ENCODE measurements around the gene OR1A1.
"Not testable (repeated sequence)": the region's sequence is repeated elsewhere in the genome, so short reads cannot be mapped to it uniquely, and the experiment has no call there.

The OR1A1 gene

DNA sequence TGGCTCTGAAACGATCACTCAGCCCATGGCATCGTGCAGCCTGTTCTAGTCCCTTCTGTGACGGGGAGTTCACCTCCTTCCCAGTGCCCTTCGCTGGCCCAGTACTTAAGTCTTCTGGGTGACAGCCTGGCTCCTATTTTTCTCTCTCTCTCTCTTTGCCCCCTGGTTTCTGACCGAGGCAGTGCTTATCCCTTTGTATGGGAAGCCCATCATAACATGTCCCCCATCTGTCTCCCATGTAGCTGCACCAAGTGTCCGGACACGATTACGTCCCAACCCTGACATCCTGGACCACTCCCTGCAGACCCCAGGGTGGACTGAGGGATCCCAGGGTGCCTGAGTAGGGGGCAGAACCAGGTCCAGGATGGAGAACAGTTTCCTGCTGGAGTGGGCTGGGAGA, 24.8 kb downstream of the OR1A1 start:
- not testable (repeated sequence) for H3K9me3 ChIP-seq (ENCODE audit: insufficient read depth, low read depth, low read length); H3K27me3 ChIP-seq (ENCODE audit: insufficient read depth, low read length); H3K9ac ChIP-seq (ENCODE audit: low read depth, low read length); H3K4me3 ChIP-seq (ENCODE audit: low read length); H3K36me3 ChIP-seq (ENCODE audit: insufficient read depth, low read length); H3K27ac ChIP-seq (ENCODE audit: low read depth, low read length); H3K4me1 ChIP-seq (ENCODE audit: insufficient read depth, low read length)
- 85% methylated on average over 8 of the region's 8 CpGs for WGBS

DNA sequence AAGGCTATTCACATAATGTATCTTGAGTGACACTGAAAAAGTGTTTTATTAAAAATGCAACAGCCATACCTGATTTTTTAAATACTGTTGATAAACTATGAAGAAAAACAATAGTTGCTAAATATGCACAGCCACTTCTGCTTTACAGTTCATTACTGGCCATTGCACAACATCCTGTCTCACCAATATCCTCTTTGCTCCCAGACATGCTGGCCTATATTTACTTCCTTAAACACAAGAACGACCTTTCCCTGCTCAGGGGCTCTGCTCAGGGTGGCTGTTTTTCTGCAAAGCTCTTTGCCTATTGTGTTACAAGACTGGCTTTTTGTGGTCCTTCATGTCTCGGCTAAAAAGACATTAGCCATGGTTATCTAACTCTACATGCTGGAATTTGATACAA, 31.2 kb downstream of the OR1A1 start:
- H3K4me1 ChIP-seq (ENCODE audit: insufficient read depth, low read length); H3K27me3 ChIP-seq (ENCODE audit: insufficient read depth, low read length); H3K9me3 ChIP-seq (ENCODE audit: insufficient read depth, low read depth, low read length); H3K27ac ChIP-seq (ENCODE audit: low read depth, low read length); H3K9ac ChIP-seq (ENCODE audit: low read depth, low read length); H3K36me3 ChIP-seq (ENCODE audit: insufficient read depth, low read length); H3K4me3 ChIP-seq (ENCODE audit: low read length): not testable (repeated sequence)
- no CpG with 5 or more reads among the region's 2 CpGs for WGBS

DNA sequence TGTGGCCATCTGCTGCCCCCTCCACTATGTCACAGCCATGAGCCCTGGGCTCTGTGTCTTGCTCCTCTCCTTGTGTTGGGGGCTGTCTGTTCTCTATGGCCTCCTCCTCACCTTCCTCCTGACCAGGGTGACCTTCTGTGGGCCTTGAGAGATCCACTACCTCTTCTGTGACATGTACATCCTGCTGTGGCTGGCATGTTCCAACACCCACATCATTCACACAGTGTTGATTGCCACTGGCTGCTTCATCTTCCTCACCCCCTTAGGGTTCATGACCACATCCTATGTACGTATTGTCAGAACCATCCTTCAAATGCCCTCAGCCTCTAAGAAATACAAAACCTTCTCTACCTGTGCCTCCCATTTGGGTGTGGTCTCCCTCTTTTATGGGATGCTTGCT, 33.6 kb downstream of the OR1A1 start:
- not testable (repeated sequence) for H3K27ac ChIP-seq (ENCODE audit: low read depth, low read length); H3K9ac ChIP-seq (ENCODE audit: low read depth, low read length); H3K4me3 ChIP-seq (ENCODE audit: low read length); H3K9me3 ChIP-seq (ENCODE audit: insufficient read depth, low read depth, low read length); H3K36me3 ChIP-seq (ENCODE audit: insufficient read depth, low read length); H3K27me3 ChIP-seq (ENCODE audit: insufficient read depth, low read length); H3K4me1 ChIP-seq (ENCODE audit: insufficient read depth, low read length)
- WGBS = no CpG with 5 or more reads among the region's 1 CpG

DNA sequence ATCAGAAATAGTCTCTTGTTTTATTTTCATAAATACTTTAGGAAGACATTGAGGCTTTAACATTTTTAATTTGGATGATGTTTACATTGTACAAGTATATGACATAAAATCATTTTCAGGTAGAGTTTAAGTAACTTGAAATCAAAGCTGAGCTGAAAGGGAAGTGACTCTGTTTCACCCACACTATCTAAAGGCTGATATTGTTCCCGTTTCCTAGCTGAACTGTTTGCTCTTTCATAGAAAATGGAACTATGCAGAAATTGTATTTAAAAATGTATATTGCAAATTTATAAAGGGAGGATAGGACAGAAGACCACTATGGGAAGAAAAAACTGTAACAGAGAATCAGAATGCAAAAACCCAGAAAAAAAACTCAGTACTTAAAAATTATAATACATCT, 37.4 kb downstream of the OR1A1 start:
- H3K4me1 ChIP-seq (ENCODE audit: insufficient read depth, low read length); H3K9me3 ChIP-seq (ENCODE audit: insufficient read depth, low read depth, low read length); H3K27me3 ChIP-seq (ENCODE audit: insufficient read depth, low read length); H3K9ac ChIP-seq (ENCODE audit: low read depth, low read length); H3K4me3 ChIP-seq (ENCODE audit: low read length); H3K27ac ChIP-seq (ENCODE audit: low read depth, low read length); H3K36me3 ChIP-seq (ENCODE audit: insufficient read depth, low read length): not testable (repeated sequence)
- no CpG with 5 or more reads among the region's 1 CpG for WGBS

DNA sequence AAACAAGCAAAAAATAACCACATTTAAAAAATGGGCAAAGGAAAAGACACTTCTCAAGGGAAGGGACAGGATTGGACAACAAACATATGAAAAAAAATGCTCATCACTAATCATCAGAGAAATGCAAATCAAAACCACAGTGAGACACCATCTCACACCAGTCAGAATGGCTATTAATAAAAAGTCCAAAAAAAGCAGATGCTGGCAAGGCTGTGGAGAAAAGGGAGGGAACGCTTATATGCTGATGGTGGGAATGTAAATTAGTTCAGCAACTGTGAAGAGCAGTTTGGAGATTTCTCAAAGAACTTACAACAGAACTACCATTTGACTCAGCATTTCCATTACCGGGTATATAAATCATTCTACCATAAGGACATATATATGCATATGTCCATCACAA, 41.5 kb downstream of the OR1A1 start:
- H3K9me3 ChIP-seq (ENCODE audit: insufficient read depth, low read depth, low read length); H3K27ac ChIP-seq (ENCODE audit: low read depth, low read length); H3K36me3 ChIP-seq (ENCODE audit: insufficient read depth, low read length); H3K9ac ChIP-seq (ENCODE audit: low read depth, low read length); H3K4me1 ChIP-seq (ENCODE audit: insufficient read depth, low read length); H3K27me3 ChIP-seq (ENCODE audit: insufficient read depth, low read length); H3K4me3 ChIP-seq (ENCODE audit: low read length): not testable (repeated sequence)
- WGBS = 100% methylated on average over 1 of the region's 2 CpGs

DNA sequence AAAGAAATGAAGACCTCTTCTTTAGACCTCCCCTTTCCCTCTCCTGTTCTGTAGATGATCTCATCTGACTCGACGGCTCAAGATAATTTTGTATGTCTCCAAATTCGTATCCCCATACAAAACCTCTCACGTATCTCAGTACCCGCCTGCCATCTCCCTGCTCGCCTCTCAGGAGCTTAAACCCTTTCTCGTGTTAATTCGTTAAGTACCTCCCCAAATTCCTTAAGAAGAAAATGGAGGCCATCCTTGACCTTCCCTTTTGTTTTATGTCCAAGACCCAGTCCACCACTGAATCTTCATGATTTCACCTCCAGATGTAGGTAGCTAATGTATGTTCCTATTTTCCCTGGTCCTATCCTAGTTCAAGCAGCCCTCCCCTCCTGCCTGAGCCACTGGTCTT, 49.1 kb downstream of the OR1A1 start:
- no peaks in the 10 kb centered on the region for H3K36me3 ChIP-seq (ENCODE audit: insufficient read depth, low read length)
- H3K4me3 ChIP-seq (ENCODE audit: low read length) = no peak overlapping the region
- no peak overlapping the region for H3K27ac ChIP-seq (ENCODE audit: low read depth, low read length)
- H3K27me3 ChIP-seq (ENCODE audit: insufficient read depth, low read length) = no peaks in the 10 kb centered on the region
- peaks cover 16% of the 10 kb centered on the region for H3K9me3 ChIP-seq (ENCODE audit: insufficient read depth, low read depth, low read length)
- H3K9ac ChIP-seq (ENCODE audit: low read depth, low read length) = no peak overlapping the region
- H3K4me1 ChIP-seq (ENCODE audit: insufficient read depth, low read length) = no peaks in the 10 kb centered on the region
- 77% methylated on average over 8 of the region's 8 CpGs for WGBS

DNA sequence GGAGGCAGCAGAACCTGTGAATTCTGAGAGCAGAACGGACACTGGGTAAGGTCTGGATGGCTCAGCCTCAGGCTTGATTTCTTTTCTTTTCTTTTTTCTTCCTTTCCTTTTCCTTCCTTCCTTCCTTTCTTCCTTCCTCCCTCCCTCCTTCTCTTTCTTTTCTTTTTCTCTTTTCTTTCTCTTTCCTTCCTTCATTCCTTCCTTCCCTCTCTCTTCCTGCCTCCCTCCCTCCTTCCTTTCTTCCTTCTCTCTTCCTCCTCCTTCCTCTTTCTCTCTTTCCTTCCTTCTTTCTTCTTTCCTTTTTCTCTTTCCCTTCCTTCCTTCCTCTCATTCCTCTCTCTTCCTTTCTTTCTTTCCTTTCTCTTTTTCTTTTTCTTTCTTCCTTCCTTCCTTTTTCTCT, 52.7 kb downstream of the OR1A1 start:
- 57% methylated on average over 1 of the region's 1 CpG for WGBS
- peaks cover 22% of the 10 kb centered on the region for H3K9me3 ChIP-seq (ENCODE audit: insufficient read depth, low read depth, low read length)

DNA sequence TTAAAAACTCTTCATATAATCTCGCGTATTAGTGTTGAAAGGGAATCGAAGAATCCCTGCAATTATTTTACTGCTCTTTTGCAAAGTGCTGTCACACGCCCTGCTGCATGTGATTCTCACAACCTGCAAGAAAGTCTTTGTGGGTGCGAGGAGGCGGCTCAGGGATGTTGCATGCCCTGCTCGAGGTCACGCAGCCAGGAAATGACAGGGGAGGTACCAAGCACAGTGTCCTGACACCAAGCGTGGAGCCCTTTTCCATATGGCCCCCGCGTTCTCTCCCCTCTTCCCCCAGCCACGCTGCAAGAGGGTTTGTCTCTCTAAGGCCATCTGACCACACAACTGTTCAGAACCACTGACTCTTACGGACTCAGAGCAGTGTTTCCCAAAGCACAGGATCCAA, 53.1 kb downstream of the OR1A1 start:
- no peaks in the 10 kb centered on the region for H3K4me1 ChIP-seq (ENCODE audit: insufficient read depth, low read length)
- no peaks in the 10 kb centered on the region for H3K27me3 ChIP-seq (ENCODE audit: insufficient read depth, low read length)
- WGBS = 86% methylated on average over 13 of the region's 13 CpGs
- H3K4me3 ChIP-seq (ENCODE audit: low read length) = no peak overlapping the region
- peaks cover 27% of the 10 kb centered on the region for H3K9me3 ChIP-seq (ENCODE audit: insufficient read depth, low read depth, low read length)
- H3K9ac ChIP-seq (ENCODE audit: low read depth, low read length) = no peak overlapping the region
- H3K36me3 ChIP-seq (ENCODE audit: insufficient read depth, low read length) = no peaks in the 10 kb centered on the region
- H3K27ac ChIP-seq (ENCODE audit: low read depth, low read length) = no peak overlapping the region

More for the DNA sequence above, 52.7 kb downstream of the OR1A1 start:
- Histone ChIP-seq H3K36me3 (ENCODE audit: insufficient read depth, low read length) (no peaks in the 10 kb centered on the region), H3K27ac (ENCODE audit: low read depth, low read length) (no peak overlapping the region), H3K4me3 (ENCODE audit: low read length) (no peak overlapping the region), H3K4me1 (ENCODE audit: insufficient read depth, low read length) (no peaks in the 10 kb centered on the region), H3K9ac (ENCODE audit: low read depth, low read length) (no peak overlapping the region), H3K27me3 (ENCODE audit: insufficient read depth, low read length) (no peaks in the 10 kb centered on the region)
